ENCODE data around the gene UBL3.

GRCh38 chr13:29852472-29853054 lies 2.1 kb upstream of the UBL3 start:
- TF ChIP-seq, protein P1, sequence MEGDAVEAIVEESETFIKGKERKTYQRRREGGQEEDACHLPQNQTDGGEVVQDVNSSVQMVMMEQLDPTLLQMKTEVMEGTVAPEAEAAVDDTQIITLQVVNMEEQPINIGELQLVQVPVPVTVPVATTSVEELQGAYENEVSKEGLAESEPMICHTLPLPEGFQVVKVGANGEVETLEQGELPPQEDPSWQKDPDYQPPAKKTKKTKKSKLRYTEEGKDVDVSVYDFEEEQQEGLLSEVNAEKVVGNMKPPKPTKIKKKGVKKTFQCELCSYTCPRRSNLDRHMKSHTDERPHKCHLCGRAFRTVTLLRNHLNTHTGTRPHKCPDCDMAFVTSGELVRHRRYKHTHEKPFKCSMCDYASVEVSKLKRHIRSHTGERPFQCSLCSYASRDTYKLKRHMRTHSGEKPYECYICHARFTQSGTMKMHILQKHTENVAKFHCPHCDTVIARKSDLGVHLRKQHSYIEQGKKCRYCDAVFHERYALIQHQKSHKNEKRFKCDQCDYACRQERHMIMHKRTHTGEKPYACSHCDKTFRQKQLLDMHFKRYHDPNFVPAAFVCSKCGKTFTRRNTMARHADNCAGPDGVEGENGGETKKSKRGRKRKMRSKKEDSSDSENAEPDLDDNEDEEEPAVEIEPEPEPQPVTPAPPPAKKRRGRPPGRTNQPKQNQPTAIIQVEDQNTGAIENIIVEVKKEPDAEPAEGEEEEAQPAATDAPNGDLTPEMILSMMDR (IDR thresholded peaks at IDR 0.05): no peak
- TF ChIP-seq POLR2A (IDR thresholded peaks at IDR 0.05): no peak

Measured in ovary (tissue), 3 donors.